KMS-11 (cell line): ENCODE measurements around the gene ZNF160.

ENCODE experiments used
- H2AFZ ChIP-seq: fragments of 200-600 bp; sonication (generic); 2 replicates; pipeline ENCODE4 v1.6.1; 2016; ENCODE audit warnings: antibody characterized with exemption, mixed run types, low read depth
- H3K27ac ChIP-seq: fragments of 200-600 bp; sonication (generic); 2 replicates; pipeline ENCODE4 v1.6.1; 2016; ENCODE audit warnings: mild to moderate bottlenecking, mixed run types
- H3K27me3 ChIP-seq: fragments of 200-600 bp; sonication (generic); 2 replicates; pipeline ENCODE4 v1.6.1; 2017; ENCODE audit warnings: mild to moderate bottlenecking, low read depth, mixed run types, moderate library complexity; ENCODE audit not compliant: insufficient read depth
- H3K36me3 ChIP-seq: fragments of 200-600 bp; sonication (generic); 2 replicates; pipeline ENCODE4 v1.6.1; 2017; ENCODE audit warnings: mild to moderate bottlenecking, mixed run types; ENCODE audit not compliant: insufficient read depth
- H3K4me1 ChIP-seq: fragments of 200-600 bp; sonication (generic); 2 replicates; pipeline ENCODE4 v1.6.1; 2016; ENCODE audit warnings: mild to moderate bottlenecking, low read depth, mixed run types; ENCODE audit not compliant: poor library complexity, severe bottlenecking
- H3K4me2 ChIP-seq: fragments of 200-600 bp; sonication (generic); 2 replicates; pipeline ENCODE4 v1.7.0; 2016; ENCODE audit warnings: mild to moderate bottlenecking, mixed run types
- H3K4me3 ChIP-seq: fragments of 200-600 bp; sonication (generic); IDR thresholded peaks from 2 replicates; pipeline ENCODE4 v1.6.1; 2017; ENCODE audit warnings: low read depth, low read length, mixed read lengths; ENCODE audit not compliant: insufficient read depth
- H3K79me2 ChIP-seq: fragments of 200-600 bp; sonication (generic); 2 replicates; pipeline ENCODE4 v1.6.1; 2016; ENCODE audit warnings: low read depth, mixed run types; ENCODE audit not compliant: insufficient read depth
- H3K9ac ChIP-seq: fragments of 200-600 bp; sonication (generic); 2 replicates; pipeline ENCODE4 v1.6.1; 2016; ENCODE audit warnings: mild to moderate bottlenecking, mixed run types
- H4K20me1 ChIP-seq: fragments of 200-600 bp; sonication (generic); 2 replicates; pipeline ENCODE4 v1.6.1; 2016; ENCODE audit warnings: mild to moderate bottlenecking, mixed run types; ENCODE audit not compliant: insufficient read depth
- TF ChIP-seq, protein P1 (sequence below): fragments of 200-600 bp; sonication (generic); conservative IDR thresholded peaks from 2 replicates; pipeline ENCODE4 v1.6.1; 2017; ENCODE audit warnings: low read depth, mild to moderate bottlenecking, antibody characterized with exemption, low read length, moderate library complexity, mixed read lengths

The ZNF160 gene

DNA sequence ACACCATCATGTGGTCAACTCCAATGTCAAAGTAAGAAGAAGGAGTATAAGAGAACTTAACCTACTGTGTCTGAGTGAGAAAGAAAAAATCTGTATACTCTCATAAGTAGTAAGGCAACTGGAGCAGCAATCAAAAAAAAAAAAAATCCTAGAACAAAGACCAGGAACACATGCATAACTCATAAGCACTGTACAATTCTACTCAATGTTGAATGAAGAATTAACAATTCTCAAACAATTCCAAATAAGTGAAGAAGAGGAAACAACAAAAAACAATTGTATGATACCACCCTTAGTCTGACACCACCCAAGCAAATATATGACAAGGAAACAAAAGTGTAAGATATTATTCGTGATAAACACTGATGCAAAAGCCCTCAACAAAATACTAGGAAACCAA, 24.6 kb downstream of the ZNF160 start:
- H3K79me2 ChIP-seq = no peaks in the 10 kb centered on the region
- H3K9ac ChIP-seq = no peak overlapping the region
- H3K27ac ChIP-seq = no peak overlapping the region
- TF ChIP-seq, protein P1, sequence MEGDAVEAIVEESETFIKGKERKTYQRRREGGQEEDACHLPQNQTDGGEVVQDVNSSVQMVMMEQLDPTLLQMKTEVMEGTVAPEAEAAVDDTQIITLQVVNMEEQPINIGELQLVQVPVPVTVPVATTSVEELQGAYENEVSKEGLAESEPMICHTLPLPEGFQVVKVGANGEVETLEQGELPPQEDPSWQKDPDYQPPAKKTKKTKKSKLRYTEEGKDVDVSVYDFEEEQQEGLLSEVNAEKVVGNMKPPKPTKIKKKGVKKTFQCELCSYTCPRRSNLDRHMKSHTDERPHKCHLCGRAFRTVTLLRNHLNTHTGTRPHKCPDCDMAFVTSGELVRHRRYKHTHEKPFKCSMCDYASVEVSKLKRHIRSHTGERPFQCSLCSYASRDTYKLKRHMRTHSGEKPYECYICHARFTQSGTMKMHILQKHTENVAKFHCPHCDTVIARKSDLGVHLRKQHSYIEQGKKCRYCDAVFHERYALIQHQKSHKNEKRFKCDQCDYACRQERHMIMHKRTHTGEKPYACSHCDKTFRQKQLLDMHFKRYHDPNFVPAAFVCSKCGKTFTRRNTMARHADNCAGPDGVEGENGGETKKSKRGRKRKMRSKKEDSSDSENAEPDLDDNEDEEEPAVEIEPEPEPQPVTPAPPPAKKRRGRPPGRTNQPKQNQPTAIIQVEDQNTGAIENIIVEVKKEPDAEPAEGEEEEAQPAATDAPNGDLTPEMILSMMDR = no peak
- no peaks in the 10 kb centered on the region for H3K27me3 ChIP-seq
- H3K36me3 ChIP-seq = no peaks in the 10 kb centered on the region; the same call in 1 of the 2 replicates
- H2AFZ ChIP-seq = no peak overlapping the region
- no peaks in the 10 kb centered on the region for H4K20me1 ChIP-seq
- no peak overlapping the region for H3K4me3 ChIP-seq
- no peaks in the 10 kb centered on the region for H3K4me1 ChIP-seq
- H3K4me2 ChIP-seq = no peak overlapping the region

DNA sequence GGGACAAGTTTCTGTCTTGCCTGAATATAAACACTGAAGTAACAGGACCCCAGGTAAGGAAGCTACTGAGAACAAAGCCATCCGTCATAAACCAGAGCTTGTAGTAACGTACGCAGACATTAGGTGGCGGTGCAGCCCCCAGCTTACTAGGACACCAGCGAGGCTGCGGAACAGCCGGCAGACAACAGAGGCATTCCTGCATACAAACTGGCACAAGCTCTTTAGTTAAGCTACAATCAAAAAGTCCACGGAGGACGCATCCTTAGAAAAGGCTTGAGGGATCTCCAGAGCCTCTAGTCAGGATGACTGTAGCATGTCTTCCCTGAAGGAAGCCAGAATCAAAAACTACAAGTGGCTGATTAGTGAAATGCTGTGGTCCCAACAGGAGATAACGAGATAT, 26.2 kb downstream of the ZNF160 start:
- Histone ChIP-seq H3K79me2 (no peaks in the 10 kb centered on the region), H3K4me2 (no peak overlapping the region), H3K4me1 (no peaks in the 10 kb centered on the region), H4K20me1 (no peaks in the 10 kb centered on the region), H3K4me3 (no peak overlapping the region), H3K9ac (no peak overlapping the region), H3K27me3 (no peaks in the 10 kb centered on the region), H3K27ac (no peak overlapping the region), H3K36me3 (no peaks in the 10 kb centered on the region; the same call in 1 of the 2 replicates), H2AFZ (no peak overlapping the region)
- TF ChIP-seq, protein P1 = no peak

DNA sequence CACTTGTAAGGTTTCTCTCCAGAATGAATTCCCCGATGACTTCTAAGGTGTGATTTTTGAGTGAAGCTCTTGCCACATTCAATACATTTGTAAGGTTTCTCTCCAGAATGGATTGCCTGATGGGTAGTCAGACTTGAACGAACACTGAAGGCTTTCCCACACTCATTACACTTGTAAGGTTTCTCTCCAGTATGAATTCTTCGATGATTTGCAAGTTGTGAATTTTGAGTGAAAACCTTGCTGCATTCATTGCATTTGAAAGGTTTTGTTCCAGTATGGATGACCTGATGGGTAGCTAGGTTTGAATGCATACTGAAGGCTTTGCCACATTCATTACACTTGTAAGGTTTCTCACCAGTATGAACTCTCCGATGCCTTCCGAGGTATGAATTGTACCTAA, 34.4 kb downstream of the ZNF160 start:
- no peaks in the 10 kb centered on the region for H3K36me3 ChIP-seq
- no peak overlapping the region for H3K4me3 ChIP-seq
- no peaks in the 10 kb centered on the region for H3K79me2 ChIP-seq
- no peaks in the 10 kb centered on the region for H3K27me3 ChIP-seq
- no peak overlapping the region for H2AFZ ChIP-seq
- TF ChIP-seq, protein P1 = no peak
- no peak overlapping the region for H3K27ac ChIP-seq
- no peak overlapping the region for H3K9ac ChIP-seq
- H3K4me2 ChIP-seq = no peak overlapping the region
- H4K20me1 ChIP-seq = no peaks in the 10 kb centered on the region
- H3K4me1 ChIP-seq = no peaks in the 10 kb centered on the region

DNA sequence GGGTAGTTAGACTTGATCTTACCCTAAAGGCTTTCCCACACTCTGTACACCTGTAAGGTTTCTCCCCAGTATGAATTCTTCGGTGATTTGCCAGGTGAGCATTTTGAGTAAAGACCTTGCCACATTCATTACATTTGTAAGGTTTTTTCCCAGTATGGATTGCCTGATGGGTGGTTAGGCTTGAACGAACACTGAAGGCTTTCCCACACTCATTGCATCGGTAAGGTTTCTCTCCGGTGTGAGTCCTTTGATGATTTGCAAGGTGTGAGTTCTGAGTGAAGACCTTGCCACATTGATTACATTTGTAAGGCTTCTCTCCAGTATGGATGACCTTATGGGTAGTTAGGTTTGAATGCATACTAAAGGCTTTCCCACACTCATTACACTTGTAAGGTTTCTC, 35.0 kb downstream of the ZNF160 start:
- H3K4me1 ChIP-seq = no peaks in the 10 kb centered on the region
- H3K27ac ChIP-seq = no peak overlapping the region
- no peaks in the 10 kb centered on the region for H3K79me2 ChIP-seq
- no peak overlapping the region for H3K4me3 ChIP-seq
- no peaks in the 10 kb centered on the region for H3K36me3 ChIP-seq
- H3K4me2 ChIP-seq = no peak overlapping the region
- no peak overlapping the region for H2AFZ ChIP-seq
- no peaks in the 10 kb centered on the region for H3K27me3 ChIP-seq
- H4K20me1 ChIP-seq = no peaks in the 10 kb centered on the region
- TF ChIP-seq, protein P1 = no peak
- no peak overlapping the region for H3K9ac ChIP-seq
